SK-N-SH (cell line): Measurements from ENCODE around the gene NAPB.

Experiments
- EP300 ChIP-seq, 2 experiments: IDR thresholded peaks; 2 replicates each; pipeline versions ENCODE4 v1.4.0 to v1.6.1; 2012; ENCODE audit warnings: borderline replicate concordance in 1 of 2, low read depth in 1 of 2, low read length in 1 of 2
- FOSL2 ChIP-seq: IDR thresholded peaks from 2 replicates; pipeline ENCODE4 v1.4.0; 2012; ENCODE audit warnings: low read depth, mild to moderate bottlenecking, moderate library complexity, borderline replicate concordance
- FOXM1 ChIP-seq: IDR thresholded peaks from 2 replicates; pipeline ENCODE4 v1.4.0; 2012; ENCODE audit warnings: low read depth, mild to moderate bottlenecking
- JUND ChIP-seq: IDR thresholded peaks from 2 replicates; pipeline ENCODE4 v1.4.0; 2012
- MXI1 ChIP-seq: IDR thresholded peaks from 2 replicates; pipeline ENCODE4 v1.6.1; 2012; ENCODE audit warnings: mild to moderate bottlenecking, low read depth, low read length, improper control_type of control experiment
- POLR2AphosphoS5 ChIP-seq: IDR thresholded peaks from 2 replicates; pipeline ENCODE4 v1.6.1; 2012; ENCODE audit warnings: low read depth, low read length
- RAD21 ChIP-seq: IDR thresholded peaks from 2 replicates; pipeline ENCODE4 v1.6.1; 2012; ENCODE audit warnings: mild to moderate bottlenecking, low read length
- RCOR1 ChIP-seq: fragments of 150-350 bp; IDR thresholded peaks from 2 replicates; pipeline ENCODE4 v1.6.1; 2017; ENCODE audit warnings: antibody characterized with exemption, low read length
- SIN3A ChIP-seq: IDR thresholded peaks from 2 replicates; pipeline ENCODE4 v1.6.1; 2012; ENCODE audit warnings: low read depth, mild to moderate bottlenecking, low read length, moderate library complexity, borderline replicate concordance
- SMC3 ChIP-seq: IDR thresholded peaks from 2 replicates; pipeline ENCODE4 v1.6.1; 2012; ENCODE audit warnings: low read depth, low read length, improper control_type of control experiment
- TEAD4 ChIP-seq: IDR thresholded peaks from 2 replicates; pipeline ENCODE4 v1.4.0; 2012; ENCODE audit warnings: mild to moderate bottlenecking, borderline replicate concordance; ENCODE audit not compliant: insufficient read depth
- USF2 ChIP-seq: fragments of 150-350 bp; IDR thresholded peaks from 2 replicates; pipeline ENCODE4 v1.6.1; 2017; ENCODE audit warnings: antibody characterized with exemption, low read length, low read depth, borderline replicate concordance
- TF ChIP-seq, protein P1 (sequence below): IDR thresholded peaks from 2 replicates; pipeline ENCODE4 v1.6.1; 2012; ENCODE audit warnings: mild to moderate bottlenecking, low read depth, low read length, moderate library complexity
- TF ChIP-seq, protein P2 (sequence below): fragments of 200-600 bp; sonication (generic); IDR thresholded peaks from 2 replicates; pipeline ENCODE4 v1.6.1; 2017; ENCODE audit warnings: antibody characterized with exemption, mild to moderate bottlenecking, moderate library complexity

DNA sequence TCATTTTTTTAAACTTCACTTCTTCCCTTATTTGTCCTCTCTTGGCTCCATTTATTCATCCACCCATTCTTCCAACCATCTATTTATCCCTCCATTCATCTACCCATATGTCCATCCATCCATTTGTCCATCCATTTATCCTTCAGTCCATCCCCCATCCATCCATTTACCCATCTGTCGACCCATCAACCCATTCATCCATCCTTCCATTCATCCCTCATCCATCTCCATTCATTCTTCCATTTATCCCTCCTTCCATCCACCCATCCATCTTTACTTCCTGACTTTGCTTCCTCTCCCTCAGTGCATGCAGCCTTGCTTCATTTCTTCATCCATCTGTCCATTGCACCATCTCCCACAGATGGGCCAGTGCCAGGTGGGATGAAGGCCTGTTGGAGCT lies 29.6 kb upstream of the NAPB start:
- no peak for TF ChIP-seq POLR2AphosphoS5
- TF ChIP-seq, protein P1, sequence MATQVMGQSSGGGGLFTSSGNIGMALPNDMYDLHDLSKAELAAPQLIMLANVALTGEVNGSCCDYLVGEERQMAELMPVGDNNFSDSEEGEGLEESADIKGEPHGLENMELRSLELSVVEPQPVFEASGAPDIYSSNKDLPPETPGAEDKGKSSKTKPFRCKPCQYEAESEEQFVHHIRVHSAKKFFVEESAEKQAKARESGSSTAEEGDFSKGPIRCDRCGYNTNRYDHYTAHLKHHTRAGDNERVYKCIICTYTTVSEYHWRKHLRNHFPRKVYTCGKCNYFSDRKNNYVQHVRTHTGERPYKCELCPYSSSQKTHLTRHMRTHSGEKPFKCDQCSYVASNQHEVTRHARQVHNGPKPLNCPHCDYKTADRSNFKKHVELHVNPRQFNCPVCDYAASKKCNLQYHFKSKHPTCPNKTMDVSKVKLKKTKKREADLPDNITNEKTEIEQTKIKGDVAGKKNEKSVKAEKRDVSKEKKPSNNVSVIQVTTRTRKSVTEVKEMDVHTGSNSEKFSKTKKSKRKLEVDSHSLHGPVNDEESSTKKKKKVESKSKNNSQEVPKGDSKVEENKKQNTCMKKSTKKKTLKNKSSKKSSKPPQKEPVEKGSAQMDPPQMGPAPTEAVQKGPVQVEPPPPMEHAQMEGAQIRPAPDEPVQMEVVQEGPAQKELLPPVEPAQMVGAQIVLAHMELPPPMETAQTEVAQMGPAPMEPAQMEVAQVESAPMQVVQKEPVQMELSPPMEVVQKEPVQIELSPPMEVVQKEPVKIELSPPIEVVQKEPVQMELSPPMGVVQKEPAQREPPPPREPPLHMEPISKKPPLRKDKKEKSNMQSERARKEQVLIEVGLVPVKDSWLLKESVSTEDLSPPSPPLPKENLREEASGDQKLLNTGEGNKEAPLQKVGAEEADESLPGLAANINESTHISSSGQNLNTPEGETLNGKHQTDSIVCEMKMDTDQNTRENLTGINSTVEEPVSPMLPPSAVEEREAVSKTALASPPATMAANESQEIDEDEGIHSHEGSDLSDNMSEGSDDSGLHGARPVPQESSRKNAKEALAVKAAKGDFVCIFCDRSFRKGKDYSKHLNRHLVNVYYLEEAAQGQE = no peak
- TF ChIP-seq EP300 (IDR thresholded peaks at IDR 0.05; ENCODE audit: borderline replicate concordance in 1 of 2, low read depth in 1 of 2, low read length in 1 of 2) = no peak
- TF ChIP-seq RAD21 = no peak
- TF ChIP-seq, protein P2, sequence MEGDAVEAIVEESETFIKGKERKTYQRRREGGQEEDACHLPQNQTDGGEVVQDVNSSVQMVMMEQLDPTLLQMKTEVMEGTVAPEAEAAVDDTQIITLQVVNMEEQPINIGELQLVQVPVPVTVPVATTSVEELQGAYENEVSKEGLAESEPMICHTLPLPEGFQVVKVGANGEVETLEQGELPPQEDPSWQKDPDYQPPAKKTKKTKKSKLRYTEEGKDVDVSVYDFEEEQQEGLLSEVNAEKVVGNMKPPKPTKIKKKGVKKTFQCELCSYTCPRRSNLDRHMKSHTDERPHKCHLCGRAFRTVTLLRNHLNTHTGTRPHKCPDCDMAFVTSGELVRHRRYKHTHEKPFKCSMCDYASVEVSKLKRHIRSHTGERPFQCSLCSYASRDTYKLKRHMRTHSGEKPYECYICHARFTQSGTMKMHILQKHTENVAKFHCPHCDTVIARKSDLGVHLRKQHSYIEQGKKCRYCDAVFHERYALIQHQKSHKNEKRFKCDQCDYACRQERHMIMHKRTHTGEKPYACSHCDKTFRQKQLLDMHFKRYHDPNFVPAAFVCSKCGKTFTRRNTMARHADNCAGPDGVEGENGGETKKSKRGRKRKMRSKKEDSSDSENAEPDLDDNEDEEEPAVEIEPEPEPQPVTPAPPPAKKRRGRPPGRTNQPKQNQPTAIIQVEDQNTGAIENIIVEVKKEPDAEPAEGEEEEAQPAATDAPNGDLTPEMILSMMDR = no peak
- no peak for TF ChIP-seq FOXM1
- no peak for TF ChIP-seq FOSL2
- no peak for TF ChIP-seq RCOR1
- TF ChIP-seq USF2 = no peak
- no peak for TF ChIP-seq SIN3A
- no peak for TF ChIP-seq TEAD4
- TF ChIP-seq JUND = no peak
- no peak for TF ChIP-seq MXI1
- no peak for TF ChIP-seq SMC3
